NCI-H748 (cell line): ENCODE data around the gene YKT6.

Source experiments
- DNase-seq: peaks from one replicate; lab custom pipeline; 2025; ENCODE audit not compliant: unreplicated experiment; lab: John Stamatoyannopoulos, UW

Gene YKT6

GRCh38 chr7:44217852-44218402 lies 17.1 kb downstream of the YKT6 start:
- no peak for DNase-seq

DNA sequence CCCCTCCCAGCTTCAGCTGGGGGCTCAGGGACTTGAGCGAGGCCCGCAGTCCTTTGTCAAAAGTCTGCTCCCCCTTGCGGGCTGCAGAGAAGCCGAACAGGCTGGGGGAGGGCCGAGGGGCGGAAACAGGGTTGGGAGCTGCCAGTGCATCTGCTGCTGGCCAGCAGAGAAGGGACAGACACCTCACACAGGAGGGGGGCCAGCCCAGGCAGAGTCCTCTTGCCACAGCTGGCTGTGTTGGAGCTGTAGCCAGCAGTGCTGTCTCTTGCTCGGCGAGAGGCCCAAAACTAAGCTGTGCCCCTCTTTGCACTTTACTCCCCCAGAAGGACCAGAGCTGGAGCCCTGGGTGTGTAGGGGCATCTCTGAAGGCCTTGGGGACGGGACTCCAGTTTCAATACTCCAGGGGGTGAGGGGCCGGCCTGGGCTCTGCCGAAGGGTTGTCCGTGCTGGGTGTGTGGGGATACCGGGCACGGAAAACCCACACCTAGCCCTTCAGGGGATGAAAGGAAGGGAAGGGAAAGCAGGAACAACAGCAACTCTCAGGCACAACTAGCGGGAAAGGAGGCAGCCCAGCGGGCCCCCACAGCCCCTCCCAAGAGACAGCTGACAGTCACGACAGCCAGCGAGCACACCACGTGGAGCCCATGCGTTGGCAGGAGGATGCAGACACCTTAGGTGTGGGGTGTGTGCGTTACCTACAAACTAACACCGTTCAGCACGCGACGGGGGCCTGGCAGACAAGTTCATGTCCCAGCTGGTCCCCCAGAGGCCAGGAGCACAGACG lies 17.8 kb downstream of the YKT6 start:
- DNase-seq = no peak

DNA sequence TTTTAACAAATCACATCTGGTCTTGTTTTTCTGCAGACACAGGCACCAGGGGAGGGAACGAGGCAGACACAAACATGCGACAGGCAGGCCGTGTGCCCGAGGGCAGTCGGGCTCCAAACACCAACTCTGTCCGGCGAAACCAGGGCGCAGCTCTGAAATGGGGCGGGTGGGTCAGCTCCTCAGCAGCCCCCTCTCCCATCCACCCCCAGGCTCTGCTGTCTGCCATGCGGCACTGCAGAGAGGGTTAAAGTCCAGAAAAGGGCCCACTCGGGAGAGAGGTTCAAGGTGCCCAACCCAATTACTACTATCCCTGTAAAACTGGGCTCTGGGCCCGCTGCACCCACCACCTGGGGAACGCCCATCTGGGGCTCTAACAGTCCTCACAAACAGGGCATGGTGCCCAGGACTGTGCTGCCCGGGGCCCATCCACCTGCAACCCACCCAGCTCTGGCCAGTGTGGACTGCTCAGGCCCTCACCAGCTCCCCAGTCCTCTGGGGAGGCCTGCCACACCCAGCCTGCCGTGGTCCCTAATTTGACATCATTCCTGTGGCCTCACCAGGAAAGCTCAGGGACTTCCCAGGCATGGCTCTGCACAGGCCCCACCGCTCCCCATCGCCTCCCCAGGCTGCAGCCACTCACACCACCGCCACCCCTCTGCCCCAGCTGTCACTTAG lies 18.7 kb downstream of the YKT6 start:
- no peak for DNase-seq

DNA sequence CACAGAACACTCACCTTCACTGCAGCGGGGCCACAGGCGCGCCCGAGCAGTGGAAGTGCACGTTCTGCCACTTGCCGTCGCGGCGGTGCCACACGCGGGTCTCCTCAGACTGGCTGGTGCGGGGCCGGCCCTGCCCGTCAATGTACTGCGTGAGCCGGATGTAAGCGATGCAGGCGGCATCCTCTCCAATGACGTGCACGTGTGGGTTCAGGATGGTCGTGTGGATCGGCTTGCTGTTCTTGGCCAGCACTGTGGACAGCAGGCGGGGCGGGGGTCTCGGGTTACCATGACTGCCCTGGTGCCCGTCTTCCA lies 19.2 kb downstream of the YKT6 start:
- no peak for DNase-seq

DNA sequence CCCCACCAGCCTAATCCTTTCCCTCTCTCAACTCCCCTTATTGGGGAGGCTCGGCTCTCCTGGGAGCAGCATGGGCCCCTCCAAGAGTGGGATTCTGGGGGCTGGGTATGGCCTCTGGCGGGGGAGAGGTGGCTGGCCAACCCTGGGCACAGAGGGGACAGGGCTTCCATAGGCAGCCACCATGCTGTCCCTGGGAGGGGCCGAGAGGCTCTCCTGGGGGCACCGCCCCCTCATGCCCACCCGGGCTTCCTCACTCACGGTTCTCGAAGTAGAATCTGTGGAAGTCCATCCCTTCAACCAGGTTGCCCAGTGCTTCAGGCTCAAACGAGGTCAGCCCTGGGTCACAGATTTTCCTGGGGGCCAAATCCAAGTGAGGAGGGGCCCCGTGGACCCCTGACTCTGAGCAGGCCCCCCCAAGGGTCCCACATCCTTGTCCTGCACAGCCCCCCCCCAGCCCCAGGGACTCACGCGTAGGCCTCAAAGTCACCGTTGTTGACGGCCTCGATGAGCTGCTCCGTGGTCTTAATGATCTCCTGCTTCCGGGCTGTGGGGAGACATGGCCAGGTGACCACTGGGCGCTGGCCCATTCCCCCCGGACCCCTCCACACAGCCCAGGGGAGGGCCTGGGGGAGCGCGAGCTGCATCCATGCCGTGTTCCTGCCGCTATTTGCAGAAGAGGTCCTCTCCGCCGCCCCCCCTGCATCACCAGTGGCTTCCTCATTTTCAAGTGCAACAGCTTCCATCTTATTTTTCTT lies 19.8 kb downstream of the YKT6 start:
- no peak for DNase-seq

DNA sequence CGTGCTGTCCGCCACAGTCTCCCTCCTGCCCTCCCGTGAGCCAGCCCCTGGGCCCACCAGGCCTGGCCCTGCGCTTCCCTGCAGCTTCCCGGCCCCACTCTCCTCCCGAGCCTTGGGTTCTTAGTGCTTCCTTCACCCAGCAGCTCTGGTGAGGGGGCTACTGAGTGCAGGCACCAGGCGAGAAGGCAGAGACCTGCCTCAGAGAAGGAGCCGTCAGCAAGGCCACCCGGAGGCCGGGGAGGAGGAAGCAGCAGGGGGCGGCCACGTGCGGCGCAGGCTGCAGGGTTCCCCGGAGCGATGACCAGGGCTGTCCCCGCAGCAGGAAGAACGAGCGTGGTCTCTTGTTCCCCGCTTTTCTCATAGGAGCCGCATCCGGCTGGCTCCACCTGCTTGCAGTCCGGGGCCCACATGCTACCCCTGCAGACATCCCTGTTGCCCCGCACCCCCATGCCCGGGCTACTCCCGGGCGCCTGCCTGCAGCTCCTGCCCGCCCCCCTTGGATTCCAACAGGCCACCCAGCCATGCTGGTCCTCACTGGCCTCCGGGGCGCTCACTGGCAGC lies 20.5 kb downstream of the YKT6 start:
- no peak for DNase-seq

GRCh38 chr7:44222074-44222473 lies 21.3 kb downstream of the YKT6 start:
- peak; percentile 13 for DNase-seq

GRCh38 chr7:44222776-44223261 lies 22.0 kb downstream of the YKT6 start:
- DNase-seq = peak; percentile 44

- DNase-seq = peak; percentile 85
These were observed 22.7 kb downstream of the YKT6 start for GRCh38 chr7:44223362-44224079.

GRCh38 chr7:44224080-44224973 lies 23.5 kb downstream of the YKT6 start:
- DNase-seq = peak; percentile 87

DNA sequence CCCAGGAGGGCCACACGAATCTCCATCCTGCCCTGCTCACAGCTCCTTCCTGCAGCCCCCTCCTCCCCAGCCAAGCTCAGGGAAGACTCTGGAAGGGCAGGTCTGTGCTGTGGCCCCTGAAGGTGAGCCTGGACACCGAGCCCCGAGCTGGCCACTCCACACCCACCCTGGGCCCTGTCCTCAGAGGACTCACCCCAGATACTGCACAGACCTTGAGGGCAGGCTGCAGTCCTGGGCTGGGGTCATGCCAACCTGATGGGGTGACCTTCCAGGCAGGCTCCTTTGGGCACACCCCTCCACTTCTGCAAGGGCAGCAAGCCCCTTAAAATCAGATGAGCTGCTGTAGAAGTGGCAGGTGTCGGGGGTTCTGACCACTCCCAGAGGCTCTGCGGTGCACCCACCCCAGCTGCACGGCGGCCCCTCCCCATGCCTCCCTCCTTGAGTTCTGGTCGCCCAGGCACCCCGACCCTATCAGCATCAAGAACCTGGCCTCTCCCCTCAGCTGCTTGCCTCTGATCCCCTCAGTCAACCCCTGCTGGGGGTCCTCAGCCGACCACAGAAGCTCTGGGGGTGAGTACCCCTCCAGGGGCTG lies 24.3 kb downstream of the YKT6 start:
- DNase-seq = no peak

DNA sequence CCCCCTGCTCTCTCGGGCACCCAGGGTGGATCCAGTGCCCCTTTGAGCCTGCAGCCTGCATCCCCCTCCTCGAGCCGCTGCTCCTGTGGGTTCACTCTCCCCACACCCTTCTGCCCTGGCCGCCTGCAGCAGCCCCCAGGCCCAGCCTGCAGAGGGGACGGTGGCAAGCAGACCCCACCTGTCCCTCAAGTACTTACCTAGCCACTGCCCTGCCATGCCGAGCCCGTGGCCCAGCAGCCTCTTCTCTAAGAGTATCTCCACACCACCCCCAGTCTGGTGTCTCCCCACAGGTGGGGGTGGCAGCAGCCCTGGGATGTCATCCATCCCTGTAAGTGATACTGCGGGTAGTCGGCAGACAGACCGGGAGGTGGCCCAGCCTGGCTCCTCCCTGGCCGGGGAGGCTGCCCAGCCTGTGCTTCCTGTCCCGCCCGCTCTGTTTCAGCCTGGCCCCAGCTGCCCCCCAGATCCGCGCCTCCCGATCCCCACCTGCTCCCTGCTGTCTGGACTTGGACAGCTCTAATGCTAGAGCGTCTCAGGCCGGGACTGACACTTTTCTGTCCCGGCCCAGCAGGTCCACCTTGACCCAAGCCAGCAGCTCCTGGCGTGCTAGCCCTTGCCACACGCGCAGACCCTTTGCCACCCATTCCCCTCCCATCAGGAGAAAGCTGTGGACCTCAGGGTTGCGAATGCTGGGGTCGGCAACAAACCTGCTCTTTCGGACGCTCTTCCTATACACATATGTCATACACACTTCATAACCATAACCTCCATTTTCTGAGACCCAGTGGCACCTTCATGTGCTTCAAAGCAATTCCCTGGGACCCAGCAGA lies 25.0 kb downstream of the YKT6 start:
- DNase-seq = peak; percentile 25

- no peak for DNase-seq
These were observed 25.6 kb downstream of the YKT6 start for GRCh38 chr7:44226396-44226753.

- DNase-seq = no peak
These were observed 27.1 kb downstream of the YKT6 start for GRCh38 chr7:44227911-44228310.

- DNase-seq = no peak
These were observed 28.0 kb downstream of the YKT6 start for GRCh38 chr7:44228571-44229350.

- no peak for DNase-seq
These were observed 28.8 kb downstream of the YKT6 start for GRCh38 chr7:44229546-44230105.

GRCh38 chr7:44230286-44230685 lies 29.5 kb downstream of the YKT6 start:
- no peak for DNase-seq
